BE2C (cell line): ENCODE measurements around the gene BZW2.

ENCODE experiments used
- DNase-seq: peaks from one replicate; pipeline ENCODE4 v3.0.0-alpha.2; 2020
- H3K27me3 ChIP-seq: fragments of 250-450 bp; sonication (Bioruptor Pico); 2 replicates; pipeline ENCODE4 v1.5.1; 2020; ENCODE audit warnings: mild to moderate bottlenecking
- H3K36me3 ChIP-seq: fragments of 250-450 bp; sonication (Bioruptor Pico); 2 replicates; pipeline ENCODE4 v1.5.1; 2020; ENCODE audit warnings: mild to moderate bottlenecking
- H3K4me1 ChIP-seq: fragments of 250-450 bp; sonication (Bioruptor Pico); 2 replicates; pipeline ENCODE4 v1.5.1; 2020
- H3K4me3 ChIP-seq: 2 replicates; pipeline ENCODE4 v1.5.1; 2011; ENCODE audit warnings: low read depth, low read length
- H3K9me3 ChIP-seq: fragments of 250-450 bp; sonication (Bioruptor Pico); 2 replicates; pipeline ENCODE4 v1.5.1; 2020
- TF ChIP-seq, protein P1 (sequence below): IDR thresholded peaks from 2 replicates; pipeline ENCODE4 v1.5.1; 2012; ENCODE audit warnings: mild to moderate bottlenecking, low read depth, low read length

The BZW2 gene

GRCh38 chr7:16711730-16712129 is 65.7 kb downstream of the BZW2 start:
- TF ChIP-seq, protein P1, sequence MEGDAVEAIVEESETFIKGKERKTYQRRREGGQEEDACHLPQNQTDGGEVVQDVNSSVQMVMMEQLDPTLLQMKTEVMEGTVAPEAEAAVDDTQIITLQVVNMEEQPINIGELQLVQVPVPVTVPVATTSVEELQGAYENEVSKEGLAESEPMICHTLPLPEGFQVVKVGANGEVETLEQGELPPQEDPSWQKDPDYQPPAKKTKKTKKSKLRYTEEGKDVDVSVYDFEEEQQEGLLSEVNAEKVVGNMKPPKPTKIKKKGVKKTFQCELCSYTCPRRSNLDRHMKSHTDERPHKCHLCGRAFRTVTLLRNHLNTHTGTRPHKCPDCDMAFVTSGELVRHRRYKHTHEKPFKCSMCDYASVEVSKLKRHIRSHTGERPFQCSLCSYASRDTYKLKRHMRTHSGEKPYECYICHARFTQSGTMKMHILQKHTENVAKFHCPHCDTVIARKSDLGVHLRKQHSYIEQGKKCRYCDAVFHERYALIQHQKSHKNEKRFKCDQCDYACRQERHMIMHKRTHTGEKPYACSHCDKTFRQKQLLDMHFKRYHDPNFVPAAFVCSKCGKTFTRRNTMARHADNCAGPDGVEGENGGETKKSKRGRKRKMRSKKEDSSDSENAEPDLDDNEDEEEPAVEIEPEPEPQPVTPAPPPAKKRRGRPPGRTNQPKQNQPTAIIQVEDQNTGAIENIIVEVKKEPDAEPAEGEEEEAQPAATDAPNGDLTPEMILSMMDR = no peak
- DNase-seq = no peak
- no peaks in the 10 kb centered on the region for H3K27me3 ChIP-seq
- H3K36me3 ChIP-seq = peaks cover 15% of the 10 kb centered on the region
- H3K4me3 ChIP-seq = no peak overlapping the region
- no peaks in the 10 kb centered on the region for H3K9me3 ChIP-seq
- H3K4me1 ChIP-seq = no peaks in the 10 kb centered on the region

GRCh38 chr7:16712916-16713315 is 66.9 kb downstream of the BZW2 start:
- Histone ChIP-seq H3K4me3 (no peak overlapping the region), H3K36me3 (peaks cover 6% of the 10 kb centered on the region; the same call in 1 of the 2 replicates), H3K9me3 (no peaks in the 10 kb centered on the region), H3K4me1 (no peaks in the 10 kb centered on the region), H3K27me3 (no peaks in the 10 kb centered on the region)
- TF ChIP-seq, protein P1 = no peak
- DNase-seq = no peak

DNA sequence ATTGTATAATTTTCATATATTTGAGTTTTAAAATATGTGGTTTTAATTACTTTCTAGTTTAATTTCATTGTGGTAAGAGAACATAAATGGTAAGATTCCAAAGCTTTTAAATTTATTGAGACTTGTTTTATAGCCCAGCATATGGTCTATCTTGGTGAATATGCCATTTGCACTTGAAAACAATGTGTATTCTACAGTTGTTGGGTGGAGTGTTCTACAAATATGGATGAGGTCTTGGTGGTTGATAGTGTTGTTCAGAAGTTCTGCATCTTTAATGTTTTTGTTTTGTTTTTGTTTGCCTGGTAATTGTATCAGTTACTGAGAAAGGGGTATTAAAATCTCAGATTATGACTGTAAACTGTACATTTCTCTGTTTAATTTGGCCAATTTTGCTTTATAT is 69.9 kb downstream of the BZW2 start:
- Histone ChIP-seq H3K9me3 (no peaks in the 10 kb centered on the region), H3K4me1 (no peaks in the 10 kb centered on the region), H3K4me3 (no peak overlapping the region), H3K36me3 (no peaks in the 10 kb centered on the region), H3K27me3 (no peaks in the 10 kb centered on the region)
- TF ChIP-seq, protein P1 = no peak
- DNase-seq = no peak

DNA sequence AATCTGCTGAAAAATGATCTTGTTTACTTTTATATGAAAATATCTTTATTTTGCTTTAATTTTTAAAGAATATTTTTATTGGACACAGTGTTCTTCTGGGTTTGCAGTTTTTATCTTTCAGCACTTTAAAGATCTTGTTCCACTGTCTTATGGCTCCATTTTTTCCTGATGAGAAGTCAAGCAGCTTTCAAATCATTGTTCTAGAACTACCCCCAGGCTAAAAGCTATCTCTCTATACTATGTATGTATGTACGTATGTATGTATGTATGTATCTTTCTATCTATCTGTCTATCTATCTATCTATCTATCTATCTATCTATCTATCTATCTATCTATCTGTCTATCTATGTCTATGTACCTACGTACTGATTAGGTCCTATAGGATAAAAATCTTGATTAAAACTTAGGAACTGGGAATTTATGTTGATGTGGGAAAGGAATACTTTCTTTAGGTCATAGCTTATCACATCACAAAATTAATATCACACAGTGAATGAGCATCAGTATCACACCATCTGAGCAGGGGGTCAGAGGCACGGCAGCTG is 72.2 kb downstream of the BZW2 start:
- DNase-seq = no peak
- Histone ChIP-seq H3K9me3 (no peaks in the 10 kb centered on the region), H3K4me3 (no peak overlapping the region), H3K36me3 (no peaks in the 10 kb centered on the region), H3K4me1 (no peaks in the 10 kb centered on the region), H3K27me3 (no peaks in the 10 kb centered on the region)
- TF ChIP-seq, protein P1 = no peak

- TF ChIP-seq, protein P1 = no peak
- Histone ChIP-seq H3K4me1 (no peaks in the 10 kb centered on the region), H3K27me3 (no peaks in the 10 kb centered on the region), H3K36me3 (no peaks in the 10 kb centered on the region), H3K9me3 (no peaks in the 10 kb centered on the region), H3K4me3 (no peak overlapping the region)
- DNase-seq = no peak
These were observed 73.7 kb downstream of the BZW2 start for GRCh38 chr7:16719699-16720098.

GRCh38 chr7:16721541-16721940 is 75.6 kb downstream of the BZW2 start:
- H3K4me3 ChIP-seq = no peak overlapping the region
- H3K27me3 ChIP-seq = no peaks in the 10 kb centered on the region
- no peaks in the 10 kb centered on the region for H3K4me1 ChIP-seq
- TF ChIP-seq, protein P1 = no peak
- H3K36me3 ChIP-seq = no peaks in the 10 kb centered on the region
- H3K9me3 ChIP-seq = no peaks in the 10 kb centered on the region
- DNase-seq = no peak
